ENCODE data around the gene DMPK.

The DMPK gene

DNA sequence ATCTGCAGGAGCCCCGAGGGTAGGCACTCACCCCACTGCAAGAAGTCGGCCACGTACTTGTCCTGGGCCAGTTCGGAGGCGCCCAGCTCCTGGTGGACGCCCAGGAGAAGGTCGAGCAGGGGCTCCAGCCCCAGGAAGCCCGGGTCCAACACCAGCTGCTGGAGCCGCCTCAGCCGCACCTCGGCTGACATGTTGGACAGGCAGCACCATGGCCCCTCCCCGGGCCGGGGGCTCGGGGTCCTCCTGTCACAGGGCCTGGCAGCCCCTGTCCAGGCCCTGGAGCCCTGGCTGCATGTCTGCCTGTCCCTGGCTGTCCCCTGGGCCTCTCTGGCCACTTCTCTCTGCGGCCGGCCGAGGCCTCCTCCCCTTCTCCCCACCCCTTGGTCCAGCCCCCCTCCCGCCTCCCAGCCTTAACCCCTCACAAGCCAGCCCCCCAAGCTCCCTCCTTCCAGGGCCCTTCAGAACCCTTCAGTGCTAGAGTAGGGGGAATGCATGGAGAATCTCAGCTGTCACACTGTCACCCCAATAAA, at the start of gene DMPK:
TSS of gene DMPK (minus strand) at position 329 of the 530 bp plus-strand sequence. CDS start at position 191, 138 bp downstream.
- peaks cover 11 to 23% of the 10 kb centered on the region in 2 donors for H3K36me3 ChIP-seq (ENCODE audit: control insufficient read depth in 2 of 2, insufficient read depth in 2 of 2, low read length in 2 of 2)
- H3K27me3 ChIP-seq (ENCODE audit: control insufficient read depth in 2 of 2, insufficient read depth in 2 of 2, low read length in 2 of 2) = no peaks in the 10 kb centered on the region
- H3K27ac ChIP-seq (ENCODE audit: low read depth in 2 of 2, low read length in 2 of 2) = peak within 1 kb of the TSS; percentile 64 to 76
- peak within 1 kb of the TSS; percentile 44 to 50 for H3K4me3 ChIP-seq (ENCODE audit: low read length in 2 of 2)
- H3K9ac ChIP-seq (ENCODE audit: low read depth in 1 of 2, low read length in 2 of 2) = peak within 1 kb of the TSS; percentile 41 to 43
- peaks cover 17 to 22% of the 10 kb centered on the region in 2 donors for H3K4me1 ChIP-seq (ENCODE audit: control insufficient read depth in 2 of 2, insufficient read depth in 2 of 2, low read length in 2 of 2)
- no peaks in the 10 kb centered on the region for H3K9me3 ChIP-seq (ENCODE audit: control insufficient read depth in 2 of 2, low read length in 2 of 2)

GRCh38 chr19:45828945-45829344, 46.7 kb upstream of the DMPK start:
- no peak overlapping the region for H3K27ac ChIP-seq (ENCODE audit: low read depth in 2 of 2, low read length in 2 of 2)
- H3K4me1 ChIP-seq (ENCODE audit: control insufficient read depth in 2 of 2, insufficient read depth in 2 of 2, low read length in 2 of 2) = no peaks in the 10 kb centered on the region
- H3K4me3 ChIP-seq (ENCODE audit: low read length in 2 of 2) = no peak overlapping the region
- H3K27me3 ChIP-seq (ENCODE audit: control insufficient read depth in 2 of 2, insufficient read depth in 2 of 2, low read length in 2 of 2) = no peaks in the 10 kb centered on the region
- no peaks in the 10 kb centered on the region for H3K9me3 ChIP-seq (ENCODE audit: control insufficient read depth in 2 of 2, low read length in 2 of 2)
- H3K9ac ChIP-seq (ENCODE audit: low read depth in 1 of 2, low read length in 2 of 2) = no peak overlapping the region
- H3K36me3 ChIP-seq (ENCODE audit: control insufficient read depth in 2 of 2, insufficient read depth in 2 of 2, low read length in 2 of 2) = peaks cover 67 to 80% of the 10 kb centered on the region in 2 donors

GRCh38 chr19:45828523-45828922, 46.2 kb upstream of the DMPK start:
- no peaks in the 10 kb centered on the region for H3K9me3 ChIP-seq (ENCODE audit: control insufficient read depth in 2 of 2, low read length in 2 of 2)
- no peaks in the 10 kb centered on the region for H3K27me3 ChIP-seq (ENCODE audit: control insufficient read depth in 2 of 2, insufficient read depth in 2 of 2, low read length in 2 of 2)
- peaks cover 67 to 80% of the 10 kb centered on the region in 2 donors for H3K36me3 ChIP-seq (ENCODE audit: control insufficient read depth in 2 of 2, insufficient read depth in 2 of 2, low read length in 2 of 2)
- H3K9ac ChIP-seq (ENCODE audit: low read depth in 1 of 2, low read length in 2 of 2) = no peak overlapping the region
- no peak overlapping the region for H3K27ac ChIP-seq (ENCODE audit: low read depth in 2 of 2, low read length in 2 of 2)
- H3K4me1 ChIP-seq (ENCODE audit: control insufficient read depth in 2 of 2, insufficient read depth in 2 of 2, low read length in 2 of 2) = no peaks in the 10 kb centered on the region
- H3K4me3 ChIP-seq (ENCODE audit: low read length in 2 of 2) = no peak overlapping the region

DNA sequence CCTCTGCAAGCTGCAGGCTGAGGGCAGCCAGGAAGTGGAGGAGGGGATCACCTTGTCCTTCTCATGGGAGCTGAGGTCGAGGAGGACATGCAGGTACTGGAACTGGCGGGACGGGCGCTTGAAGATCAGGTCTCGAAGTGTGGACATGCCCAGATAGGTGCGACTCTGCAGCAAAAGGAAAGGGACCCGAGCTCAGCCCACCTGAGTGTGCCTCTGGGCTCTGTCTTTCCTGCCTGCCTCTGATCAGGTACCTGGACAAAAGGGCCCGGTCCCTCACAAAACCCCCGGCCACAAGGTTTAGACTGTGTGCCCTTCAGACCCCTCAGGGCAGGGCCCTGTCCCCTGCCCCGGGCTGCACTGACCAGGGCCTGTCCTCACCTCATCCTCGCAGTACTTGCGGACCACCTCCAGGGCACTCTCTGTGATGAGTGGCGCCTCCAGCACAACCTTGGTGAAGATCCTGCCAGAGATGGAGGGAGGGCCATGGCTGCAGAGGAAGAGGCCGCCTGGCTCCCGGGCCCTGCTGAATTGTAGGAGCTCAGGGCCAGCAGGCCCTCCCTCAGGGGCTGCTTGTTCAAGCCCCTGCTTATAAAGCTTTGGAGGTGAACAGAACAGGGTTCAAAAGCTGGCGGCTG, 45.3 kb upstream of the DMPK start:
- no peaks in the 10 kb centered on the region for H3K27me3 ChIP-seq (ENCODE audit: control insufficient read depth in 2 of 2, insufficient read depth in 2 of 2, low read length in 2 of 2)
- no peak overlapping the region for H3K4me3 ChIP-seq (ENCODE audit: low read length in 2 of 2)
- no peak overlapping the region for H3K9ac ChIP-seq (ENCODE audit: low read depth in 1 of 2, low read length in 2 of 2)
- no peak overlapping the region for H3K27ac ChIP-seq (ENCODE audit: low read depth in 2 of 2, low read length in 2 of 2)
- no peaks in the 10 kb centered on the region for H3K9me3 ChIP-seq (ENCODE audit: control insufficient read depth in 2 of 2, low read length in 2 of 2)
- peaks cover 76 to 85% of the 10 kb centered on the region in 2 donors for H3K36me3 ChIP-seq (ENCODE audit: control insufficient read depth in 2 of 2, insufficient read depth in 2 of 2, low read length in 2 of 2)
- H3K4me1 ChIP-seq (ENCODE audit: control insufficient read depth in 2 of 2, insufficient read depth in 2 of 2, low read length in 2 of 2) = no peaks in the 10 kb centered on the region

- Histone ChIP-seq H3K27me3 (ENCODE audit: control insufficient read depth in 2 of 2, insufficient read depth in 2 of 2, low read length in 2 of 2) (no peaks in the 10 kb centered on the region), H3K36me3 (ENCODE audit: control insufficient read depth in 2 of 2, insufficient read depth in 2 of 2, low read length in 2 of 2) (peaks cover 71 to 81% of the 10 kb centered on the region in 2 donors), H3K27ac (ENCODE audit: low read depth in 2 of 2, low read length in 2 of 2) (no peak overlapping the region), H3K4me1 (ENCODE audit: control insufficient read depth in 2 of 2, insufficient read depth in 2 of 2, low read length in 2 of 2) (no peaks in the 10 kb centered on the region), H3K4me3 (ENCODE audit: low read length in 2 of 2) (no peak overlapping the region), H3K9me3 (ENCODE audit: control insufficient read depth in 2 of 2, low read length in 2 of 2) (no peaks in the 10 kb centered on the region), H3K9ac (ENCODE audit: low read depth in 1 of 2, low read length in 2 of 2) (no peak overlapping the region)
Measured at GRCh38 chr19:45826934-45827333, 44.6 kb upstream of the DMPK start.

GRCh38 chr19:45825917-45826893, 43.9 kb upstream of the DMPK start:
- Histone ChIP-seq H3K27ac (ENCODE audit: low read depth in 2 of 2, low read length in 2 of 2) (no peak overlapping the region), H3K4me1 (ENCODE audit: control insufficient read depth in 2 of 2, insufficient read depth in 2 of 2, low read length in 2 of 2) (no peaks in the 10 kb centered on the region), H3K9me3 (ENCODE audit: control insufficient read depth in 2 of 2, low read length in 2 of 2) (no peaks in the 10 kb centered on the region), H3K4me3 (ENCODE audit: low read length in 2 of 2) (no peak overlapping the region), H3K9ac (ENCODE audit: low read depth in 1 of 2, low read length in 2 of 2) (no peak overlapping the region), H3K36me3 (ENCODE audit: control insufficient read depth in 2 of 2, insufficient read depth in 2 of 2, low read length in 2 of 2) (peaks cover 66 to 80% of the 10 kb centered on the region in 2 donors), H3K27me3 (ENCODE audit: control insufficient read depth in 2 of 2, insufficient read depth in 2 of 2, low read length in 2 of 2) (no peaks in the 10 kb centered on the region)

DNA sequence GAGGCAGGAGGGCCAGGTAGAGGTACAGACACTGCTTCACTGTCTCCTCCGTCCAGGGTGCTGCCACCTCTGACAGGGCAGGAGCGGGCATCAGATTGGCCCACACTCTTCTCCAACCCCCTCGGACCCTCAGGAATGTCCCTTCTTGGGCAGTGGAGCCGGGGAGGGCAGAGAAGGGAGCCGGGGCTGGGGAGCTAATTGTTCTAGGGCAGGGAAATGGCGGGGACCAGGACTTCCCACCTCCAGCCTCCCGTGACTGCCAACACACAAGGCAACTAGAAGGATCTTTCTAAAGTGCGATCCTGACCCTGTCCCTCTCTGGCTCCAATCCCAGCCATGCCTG, 42.9 kb upstream of the DMPK start:
- H3K4me1 ChIP-seq (ENCODE audit: control insufficient read depth in 2 of 2, insufficient read depth in 2 of 2, low read length in 2 of 2) = no peaks in the 10 kb centered on the region
- H3K9me3 ChIP-seq (ENCODE audit: control insufficient read depth in 2 of 2, low read length in 2 of 2) = no peaks in the 10 kb centered on the region
- H3K4me3 ChIP-seq (ENCODE audit: low read length in 2 of 2) = no peak overlapping the region
- H3K27me3 ChIP-seq (ENCODE audit: control insufficient read depth in 2 of 2, insufficient read depth in 2 of 2, low read length in 2 of 2) = no peaks in the 10 kb centered on the region
- peaks cover 64 to 79% of the 10 kb centered on the region in 2 donors for H3K36me3 ChIP-seq (ENCODE audit: control insufficient read depth in 2 of 2, insufficient read depth in 2 of 2, low read length in 2 of 2)
- no peak overlapping the region for H3K9ac ChIP-seq (ENCODE audit: low read depth in 1 of 2, low read length in 2 of 2)
- H3K27ac ChIP-seq (ENCODE audit: low read depth in 2 of 2, low read length in 2 of 2) = no peak overlapping the region

GRCh38 chr19:45824531-45825262, 42.4 kb upstream of the DMPK start:
- Histone ChIP-seq H3K9me3 (ENCODE audit: control insufficient read depth in 2 of 2, low read length in 2 of 2) (no peaks in the 10 kb centered on the region), H3K9ac (ENCODE audit: low read depth in 1 of 2, low read length in 2 of 2) (no peak overlapping the region), H3K36me3 (ENCODE audit: control insufficient read depth in 2 of 2, insufficient read depth in 2 of 2, low read length in 2 of 2) (peaks cover 60 to 77% of the 10 kb centered on the region in 2 donors), H3K4me1 (ENCODE audit: control insufficient read depth in 2 of 2, insufficient read depth in 2 of 2, low read length in 2 of 2) (no peaks in the 10 kb centered on the region), H3K27me3 (ENCODE audit: control insufficient read depth in 2 of 2, insufficient read depth in 2 of 2, low read length in 2 of 2) (no peaks in the 10 kb centered on the region), H3K4me3 (ENCODE audit: low read length in 2 of 2) (no peak overlapping the region), H3K27ac (ENCODE audit: low read depth in 2 of 2, low read length in 2 of 2) (no peak overlapping the region)

GRCh38 chr19:45824041-45824471, 41.8 kb upstream of the DMPK start:
- no peak overlapping the region for H3K9ac ChIP-seq (ENCODE audit: low read depth in 1 of 2, low read length in 2 of 2)
- H3K36me3 ChIP-seq (ENCODE audit: control insufficient read depth in 2 of 2, insufficient read depth in 2 of 2, low read length in 2 of 2) = peaks cover 56 to 74% of the 10 kb centered on the region in 2 donors
- no peak overlapping the region for H3K27ac ChIP-seq (ENCODE audit: low read depth in 2 of 2, low read length in 2 of 2)

More at GRCh38 chr19:45824041-45824471, 41.8 kb upstream of the DMPK start:
- no peak overlapping the region for H3K4me3 ChIP-seq (ENCODE audit: low read length in 2 of 2)
- H3K9me3 ChIP-seq (ENCODE audit: control insufficient read depth in 2 of 2, low read length in 2 of 2) = no peaks in the 10 kb centered on the region
- no peaks in the 10 kb centered on the region for H3K27me3 ChIP-seq (ENCODE audit: control insufficient read depth in 2 of 2, insufficient read depth in 2 of 2, low read length in 2 of 2)
- H3K4me1 ChIP-seq (ENCODE audit: control insufficient read depth in 2 of 2, insufficient read depth in 2 of 2, low read length in 2 of 2) = no peaks in the 10 kb centered on the region

Measured in mucosa of rectum (tissue), 2 donors.